NCI-H2029 treated with DMSO at 0.1 percent for 48 hours (cell line): Measurements from ENCODE around the gene DTYMK.
"Not testable (repeated sequence)": the region's sequence is repeated elsewhere in the genome, so short reads cannot be mapped to it uniquely, and the experiment has no call there.

ENCODE experiments used
- DNase-seq: peaks from one replicate; lab custom pipeline; 2025; lab: John Stamatoyannopoulos, UW

Gene DTYMK

DNA sequence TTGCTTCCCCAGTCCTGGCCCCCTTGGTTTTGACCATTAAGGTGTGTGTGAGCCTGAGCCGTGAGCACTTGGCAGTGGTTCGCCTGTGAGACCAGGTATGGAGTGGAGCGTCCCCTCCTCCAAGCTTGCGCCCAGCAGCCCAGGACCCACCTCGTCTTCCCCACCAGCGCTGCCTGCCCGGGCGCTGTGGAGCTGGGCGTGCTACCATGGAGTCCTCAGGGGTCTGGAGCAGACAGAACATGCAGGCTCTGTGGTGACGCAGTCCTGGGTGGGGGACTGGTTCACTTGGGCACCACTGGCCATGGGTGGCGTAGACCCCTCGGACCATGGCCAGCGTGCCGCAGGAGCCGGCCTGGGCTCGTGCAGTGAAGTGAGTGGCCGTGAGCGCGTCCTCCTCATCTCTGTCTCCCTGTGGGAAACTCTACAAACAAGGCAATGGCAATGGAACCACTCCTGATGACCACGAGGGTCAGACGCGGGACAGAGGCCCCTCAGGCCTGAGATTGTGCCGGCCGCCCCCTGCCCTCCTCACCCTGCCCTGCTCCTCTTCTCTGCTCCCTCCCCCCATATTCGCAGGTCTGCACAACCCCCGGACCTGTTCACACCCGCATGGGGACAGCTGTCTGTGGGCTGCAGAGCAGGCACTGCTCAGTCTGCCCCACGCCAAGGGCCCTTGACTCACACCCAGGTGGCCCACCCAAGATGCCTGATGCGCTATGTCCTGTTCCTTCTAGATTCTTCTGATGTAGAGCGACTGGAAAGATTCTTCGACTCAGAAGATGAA lies 15.0 kb downstream of the DTYMK start:
- no peak for DNase-seq

DNA sequence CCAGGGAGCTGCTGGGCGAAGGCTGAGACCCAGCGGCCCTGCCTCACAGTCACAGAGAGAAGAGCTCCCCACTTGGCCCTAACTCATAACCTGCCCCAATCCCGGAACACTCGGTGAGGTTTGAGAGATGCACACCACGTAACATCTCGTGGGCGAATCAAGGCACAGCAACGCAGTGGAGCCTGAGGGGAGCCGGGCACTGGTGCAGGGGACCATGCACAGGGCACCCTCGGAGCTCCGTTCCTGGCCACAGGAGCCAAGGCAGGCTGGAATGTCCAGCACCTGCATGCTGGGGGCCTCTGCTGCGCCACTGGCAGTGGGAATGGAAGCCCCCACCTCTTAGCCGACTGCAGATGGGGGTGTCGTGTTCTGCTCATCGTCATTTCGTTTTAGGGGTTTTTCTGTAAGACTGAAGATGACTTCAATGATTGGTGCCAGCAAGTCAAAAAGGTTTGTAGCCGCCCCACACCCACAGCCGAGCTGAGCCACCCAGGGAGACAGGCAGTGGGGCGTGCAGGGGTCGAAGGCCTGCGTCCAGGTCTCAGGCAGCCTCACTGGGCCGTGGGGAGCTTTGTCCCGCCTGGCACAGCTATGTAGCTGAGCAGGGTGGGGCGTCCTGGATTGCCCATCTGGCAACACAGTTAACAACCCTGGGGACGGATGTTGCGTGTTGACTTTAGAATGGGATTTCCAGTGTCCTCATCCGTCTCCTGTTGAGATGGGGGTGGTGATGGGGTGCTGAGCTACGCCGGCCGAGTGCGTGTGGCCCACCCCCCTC lies 16.1 kb downstream of the DTYMK start:
- DNase-seq = no peak

DNA sequence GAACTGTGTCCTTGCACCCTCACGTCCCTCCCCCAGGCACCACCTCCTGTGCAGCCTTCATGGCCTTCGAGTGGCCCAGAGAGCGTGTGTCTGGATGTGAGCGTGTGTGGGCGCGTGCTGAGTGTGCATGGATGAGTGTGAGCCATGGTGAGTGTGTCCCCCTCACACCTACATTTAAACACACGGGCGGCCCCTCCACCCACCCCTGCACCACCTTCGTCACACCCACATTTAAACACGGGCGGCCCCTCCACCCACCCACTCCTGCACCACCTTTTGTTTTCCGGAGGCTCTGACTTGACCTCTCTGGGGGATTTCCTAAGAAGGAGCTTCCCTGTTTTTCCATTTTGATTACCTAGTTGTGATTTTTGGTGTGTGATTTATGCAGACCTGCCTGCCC lies 17.8 kb downstream of the DTYMK start:
- no peak for DNase-seq

DNA sequence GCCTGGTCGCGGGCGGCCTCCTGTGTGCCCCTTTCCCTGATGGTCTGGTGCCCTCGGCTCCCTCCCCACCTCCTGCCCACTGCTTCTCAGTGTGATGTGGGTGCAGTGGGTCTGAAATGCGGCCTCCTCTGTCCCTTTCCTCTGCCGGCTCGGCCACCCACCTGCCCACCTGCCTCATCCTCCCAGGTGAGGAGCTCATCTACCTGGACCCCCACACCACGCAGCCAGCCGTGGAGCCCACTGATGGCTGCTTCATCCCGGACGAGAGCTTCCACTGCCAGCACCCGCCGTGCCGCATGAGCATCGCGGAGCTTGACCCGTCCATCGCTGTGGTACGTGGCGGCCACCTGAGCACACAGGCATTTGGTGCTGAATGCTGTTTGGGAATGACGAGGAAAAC lies 18.3 kb downstream of the DTYMK start:
- DNase-seq = no peak

DNA sequence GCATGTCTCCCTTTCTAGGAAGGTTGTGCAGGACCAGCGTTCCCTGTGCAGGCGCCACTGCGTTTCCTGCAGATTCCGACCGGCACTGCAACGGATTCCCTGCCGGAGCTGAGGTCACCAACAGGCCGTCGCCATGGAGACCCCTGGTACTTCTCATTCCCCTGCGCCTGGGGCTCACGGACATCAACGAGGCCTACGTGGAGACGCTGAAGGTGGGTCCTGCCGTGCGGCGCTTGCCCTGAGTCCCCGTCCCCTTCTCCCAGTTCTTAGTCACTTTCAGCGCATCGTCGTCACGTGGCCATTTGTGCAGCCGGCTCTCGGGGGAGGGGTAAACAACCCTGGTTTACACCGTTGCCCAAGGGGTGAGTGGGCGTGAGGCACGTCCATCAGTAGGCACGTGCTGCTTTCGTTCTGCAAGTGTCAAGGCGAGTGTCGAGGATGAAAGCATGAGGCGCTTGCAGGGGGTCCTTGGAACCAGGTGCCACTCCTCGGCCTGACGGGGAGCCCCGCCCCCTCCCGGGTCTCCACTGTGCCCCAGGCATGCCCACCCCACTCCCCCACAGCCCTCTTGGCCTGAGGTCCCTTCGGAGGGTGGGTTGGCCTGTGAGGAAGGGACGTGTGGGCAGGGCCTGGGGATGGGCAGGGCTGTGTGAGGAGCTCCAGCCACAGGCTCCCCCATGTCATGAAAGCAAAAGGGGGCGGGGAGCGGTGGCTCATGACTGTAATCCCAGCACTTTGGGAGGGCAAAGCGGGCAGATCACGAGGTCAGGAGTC lies 19.8 kb downstream of the DTYMK start:
- no peak for DNase-seq

DNA sequence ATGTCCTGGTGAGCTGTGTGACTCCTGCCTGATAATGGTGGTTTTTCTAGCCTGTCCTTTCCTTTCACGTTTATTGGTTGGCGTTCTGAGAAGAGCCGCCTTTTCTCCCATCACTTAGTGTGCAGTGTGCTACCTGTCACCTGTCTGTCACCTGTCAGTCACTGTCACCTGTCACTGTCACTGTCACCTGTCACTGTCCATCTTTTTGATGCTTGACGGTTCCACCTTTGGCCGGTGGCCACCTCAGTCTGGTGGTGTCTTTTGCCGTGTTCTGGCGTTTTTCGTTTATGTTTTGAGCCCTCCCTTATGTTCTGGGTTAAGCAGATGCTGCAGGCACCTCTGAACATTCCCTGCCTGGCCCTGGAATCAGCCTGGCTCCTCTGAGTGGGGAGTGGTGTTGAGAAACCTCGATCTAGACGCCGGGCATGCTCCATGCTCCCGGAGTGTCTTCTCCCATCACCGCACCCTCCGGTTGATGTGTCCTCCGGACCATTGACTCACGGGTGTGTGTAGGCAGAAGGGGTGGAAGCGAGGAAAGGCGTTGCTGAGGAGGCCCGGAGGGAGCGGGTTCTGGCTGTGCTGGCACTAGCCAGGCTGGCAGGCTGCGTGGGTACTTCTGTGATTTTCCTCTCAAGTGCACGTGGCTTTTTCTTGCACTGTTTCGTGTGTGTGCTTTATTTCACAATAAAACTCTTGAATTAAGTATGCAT lies 20.7 kb downstream of the DTYMK start:
- DNase-seq = no peak

DNA sequence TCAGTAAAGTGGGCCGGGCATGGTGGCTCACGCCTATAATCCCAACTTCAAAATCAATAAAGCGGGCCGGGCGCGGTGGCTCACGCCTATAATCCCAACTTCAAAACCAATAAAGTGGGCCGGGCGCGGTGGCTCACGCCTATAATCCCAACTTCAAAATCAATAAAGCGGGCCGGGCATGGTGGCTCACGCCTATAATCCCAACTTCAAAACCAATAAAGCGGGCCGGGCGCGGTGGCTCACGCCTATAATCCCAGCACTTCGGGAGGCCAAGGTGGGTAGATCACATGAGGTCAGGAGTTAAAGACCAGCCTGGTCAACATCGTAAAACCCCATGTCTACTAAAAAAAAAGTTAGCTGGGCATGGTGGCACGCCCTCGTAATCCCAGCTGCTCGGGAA lies 23.9 kb downstream of the DTYMK start:
- DNase-seq = not testable (repeated sequence)

DNA sequence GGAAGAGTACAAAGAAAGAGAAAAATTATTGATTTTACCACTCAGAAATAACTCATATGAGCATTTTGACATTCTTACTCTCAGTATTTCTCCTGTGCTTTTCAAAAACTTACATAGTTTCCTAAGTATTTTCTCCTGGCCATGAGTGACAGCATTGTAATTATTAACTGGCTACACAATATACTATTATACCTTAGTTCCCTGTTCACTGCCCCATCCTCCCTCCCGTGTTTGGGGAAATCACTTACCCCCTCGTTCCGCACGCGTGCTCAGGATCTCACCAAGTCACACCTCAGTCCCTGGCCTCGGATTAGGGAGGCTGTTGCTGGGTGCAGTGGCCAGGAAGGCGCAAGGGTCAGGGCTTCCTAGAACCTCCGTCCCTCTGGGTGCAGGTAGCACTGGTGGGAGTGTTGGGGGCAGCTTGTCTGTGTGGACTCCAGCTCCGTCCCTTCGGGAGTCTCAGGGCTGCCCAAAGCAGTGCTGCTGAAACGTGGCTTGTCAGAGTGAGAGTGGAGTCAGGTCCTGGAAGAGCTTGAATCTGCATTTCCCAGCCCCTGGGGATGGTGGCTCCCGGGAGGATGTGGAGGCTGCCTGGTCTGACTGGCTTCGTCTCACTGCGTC lies 25.9 kb downstream of the DTYMK start:
- DNase-seq = no peak

DNA sequence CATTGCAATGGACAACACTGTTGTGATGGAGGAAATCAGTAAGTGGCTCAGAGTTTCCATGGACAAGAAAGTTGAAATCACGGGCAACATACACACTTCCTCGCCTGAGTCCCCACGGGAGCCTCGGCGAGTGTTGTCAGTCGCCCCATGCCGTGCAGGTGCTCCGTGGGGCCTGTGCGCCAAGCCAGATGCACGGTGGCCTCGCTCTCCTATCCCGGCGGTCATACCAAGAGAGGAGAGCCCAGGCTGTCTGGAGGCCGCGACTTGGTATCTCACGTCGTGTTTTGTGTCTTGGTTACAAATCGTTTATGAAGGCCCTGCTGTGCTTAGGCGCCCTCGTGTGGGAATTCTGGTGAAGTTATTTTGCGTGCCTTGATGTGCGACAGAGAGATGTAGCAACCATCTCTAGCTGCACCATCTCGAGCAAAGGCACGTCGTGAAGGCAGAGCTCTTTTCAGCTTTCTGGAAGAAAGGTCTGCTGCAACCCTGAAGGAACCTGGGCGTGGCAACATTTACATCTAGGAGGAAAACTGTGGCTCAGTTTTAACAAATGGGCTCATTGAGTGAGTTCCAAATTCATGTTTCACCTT lies 27.4 kb downstream of the DTYMK start:
- DNase-seq = peak; percentile 4

DNA sequence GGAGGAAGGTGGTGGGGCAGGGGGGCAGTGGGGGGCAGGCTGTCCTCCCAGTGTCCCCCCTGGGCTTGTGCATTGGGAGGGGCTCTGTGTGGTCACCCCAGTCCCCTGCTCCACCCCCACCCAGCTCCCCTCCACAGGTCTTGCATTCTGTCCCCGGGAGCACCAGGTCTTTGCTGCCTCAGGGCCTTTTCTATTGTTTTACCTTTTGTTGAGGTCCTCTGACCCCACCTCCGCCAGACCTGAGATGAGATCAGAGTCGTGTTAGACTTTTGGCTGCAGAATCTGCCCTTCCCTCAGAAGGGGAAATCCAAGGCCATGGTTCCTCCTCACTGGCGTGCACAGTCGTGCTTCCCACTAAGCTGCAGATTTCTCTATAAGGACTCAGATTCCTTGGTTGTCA lies 28.3 kb downstream of the DTYMK start:
- DNase-seq = no peak

DNA sequence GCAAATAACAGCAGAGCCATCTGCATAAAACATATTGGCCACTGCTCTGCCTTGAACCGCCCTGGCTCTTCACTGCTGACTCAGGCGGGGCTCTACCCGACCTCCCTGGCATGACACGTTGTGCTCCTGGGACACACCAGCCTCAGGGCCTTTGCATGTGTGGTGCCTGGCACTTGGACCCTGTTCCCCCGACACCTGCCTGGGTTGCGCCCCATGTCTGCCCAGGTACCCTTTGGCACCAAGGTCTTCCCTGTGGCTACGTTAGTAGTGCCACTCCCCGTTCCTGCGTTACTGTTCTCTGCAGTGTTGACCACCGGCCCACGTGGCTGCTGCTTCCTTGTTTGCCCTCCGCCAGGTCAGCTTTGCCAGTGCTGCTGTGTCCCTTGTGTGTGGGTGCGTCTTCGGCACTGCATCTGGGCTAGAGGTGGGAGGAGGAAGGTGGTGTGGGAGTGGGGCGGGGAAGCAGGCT lies 28.8 kb downstream of the DTYMK start:
- DNase-seq = no peak

DNA sequence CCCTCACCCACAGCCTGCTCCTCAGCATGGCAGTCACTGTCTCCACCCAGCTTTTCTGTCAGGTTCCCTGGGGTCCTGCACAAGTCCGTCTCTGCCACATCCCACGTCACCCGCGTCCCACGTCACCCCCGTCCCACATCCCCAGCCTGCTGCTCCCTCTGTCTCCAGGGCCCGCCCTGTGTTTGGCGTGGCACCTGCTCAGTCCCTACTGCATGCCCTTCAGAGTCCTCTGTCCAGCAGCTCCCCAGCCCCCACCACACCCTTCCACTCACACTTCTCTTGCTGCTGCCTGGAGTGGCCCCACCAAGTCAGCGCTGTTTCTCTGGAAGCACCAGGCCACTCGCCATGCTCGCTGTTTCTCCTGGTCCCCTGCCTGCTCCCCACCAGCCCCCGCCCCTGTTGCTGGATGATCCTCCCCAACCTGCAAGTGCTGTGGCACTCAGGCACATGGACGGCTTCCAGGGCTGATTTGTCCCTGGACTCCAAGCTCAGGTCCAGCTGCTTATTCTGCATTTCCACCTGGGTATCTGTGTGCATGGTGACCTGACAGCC lies 30.3 kb downstream of the DTYMK start:
- no peak for DNase-seq

DNA sequence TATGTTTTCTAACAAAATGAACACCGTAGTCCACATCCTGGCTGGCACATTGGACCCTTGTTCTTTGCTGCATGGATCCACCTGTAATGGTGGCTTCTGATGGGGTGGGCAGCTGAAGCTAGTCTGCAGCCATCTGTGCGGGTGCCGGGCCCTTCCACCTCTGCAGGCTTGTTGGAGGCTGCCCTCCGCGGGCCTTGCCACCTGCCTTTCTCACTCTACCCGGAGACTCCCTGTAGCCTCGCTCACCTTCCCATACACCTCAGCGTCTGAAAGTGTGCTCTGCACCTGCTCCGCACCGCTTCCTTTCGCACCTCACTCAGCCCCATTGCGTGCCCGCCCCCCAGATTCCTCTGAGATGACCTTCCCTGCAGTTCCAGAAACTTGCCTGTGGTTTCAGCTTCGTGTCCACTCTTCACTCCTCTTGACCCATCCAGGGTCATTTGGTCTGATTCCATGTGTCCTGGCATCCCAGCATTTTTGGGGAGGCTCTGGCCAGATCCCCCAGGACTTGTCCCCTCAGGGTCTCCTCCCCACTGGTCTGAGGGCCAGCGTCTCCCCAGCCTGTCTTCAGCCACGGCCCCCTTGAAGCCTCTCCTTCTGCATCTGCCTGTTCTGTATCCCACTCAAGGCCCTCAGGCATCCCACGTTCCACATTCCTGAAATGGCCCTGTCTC lies 31.0 kb downstream of the DTYMK start:
- DNase-seq = no peak

DNA sequence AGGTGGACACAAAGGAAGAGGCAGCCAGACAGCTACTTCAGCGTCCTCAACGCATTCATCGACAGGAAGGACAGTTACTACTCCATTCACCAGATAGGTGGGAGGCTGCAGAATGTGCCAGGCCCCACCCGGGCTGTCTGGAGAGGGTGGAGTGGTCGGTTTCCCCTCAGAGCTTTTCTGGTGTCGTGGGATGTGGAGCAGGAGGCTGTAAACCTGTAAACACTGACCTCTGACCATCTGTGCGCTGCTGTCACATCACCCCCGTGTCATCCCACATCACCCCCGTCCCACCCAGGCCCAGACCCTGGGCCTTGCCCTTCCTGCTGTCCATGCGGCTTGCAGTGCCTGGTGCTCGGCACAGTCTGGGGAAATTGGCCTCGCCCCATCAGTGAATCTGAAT lies 32.1 kb downstream of the DTYMK start:
- DNase-seq = no peak

DNA sequence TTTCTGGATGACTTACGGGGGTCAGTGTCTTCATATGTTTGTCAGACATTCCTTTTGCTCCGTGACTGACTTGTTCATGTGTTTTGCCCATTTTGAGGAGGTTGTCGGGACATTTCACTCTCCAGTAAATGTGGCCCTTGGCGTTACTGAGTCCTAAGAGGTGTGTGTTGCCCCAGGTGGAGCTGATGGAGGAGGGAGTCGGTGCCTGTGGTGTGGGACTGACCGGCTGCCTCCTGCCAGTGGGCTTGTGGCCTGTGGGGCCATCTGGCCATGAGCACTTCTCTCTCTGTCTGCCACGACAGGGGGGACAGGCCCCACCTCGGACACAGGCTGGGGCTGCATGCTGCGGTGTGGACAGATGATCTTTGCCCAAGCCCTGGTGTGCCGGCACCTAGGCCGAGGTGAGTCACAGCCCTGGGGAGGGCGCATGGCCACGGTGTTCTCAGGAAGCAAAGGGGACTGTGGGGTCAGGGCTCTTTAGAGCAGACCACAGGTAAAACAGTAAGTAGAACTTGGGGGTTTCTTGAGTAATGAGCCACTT lies 33.3 kb downstream of the DTYMK start:
- no peak for DNase-seq

DNA sequence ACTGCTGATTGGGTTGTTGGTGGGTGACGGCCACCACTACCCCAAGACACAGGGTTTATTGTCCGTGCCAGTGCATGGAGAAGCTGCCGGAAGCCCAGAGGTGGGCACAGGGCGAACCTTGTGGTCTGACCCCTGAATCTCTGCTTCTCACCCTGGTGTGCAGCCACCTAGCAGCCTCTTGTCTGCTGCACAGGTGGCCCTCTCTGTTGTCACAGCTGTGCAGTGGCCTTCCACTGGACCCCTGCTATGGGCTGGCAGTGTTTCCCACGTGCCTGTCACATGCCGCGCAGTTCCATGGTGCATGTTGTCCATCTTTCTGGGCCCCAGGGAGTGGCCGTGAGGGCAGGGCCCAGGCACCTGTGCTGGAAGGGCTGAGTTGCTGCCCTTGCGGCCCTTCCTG lies 33.9 kb downstream of the DTYMK start:
- no peak for DNase-seq

DNA sequence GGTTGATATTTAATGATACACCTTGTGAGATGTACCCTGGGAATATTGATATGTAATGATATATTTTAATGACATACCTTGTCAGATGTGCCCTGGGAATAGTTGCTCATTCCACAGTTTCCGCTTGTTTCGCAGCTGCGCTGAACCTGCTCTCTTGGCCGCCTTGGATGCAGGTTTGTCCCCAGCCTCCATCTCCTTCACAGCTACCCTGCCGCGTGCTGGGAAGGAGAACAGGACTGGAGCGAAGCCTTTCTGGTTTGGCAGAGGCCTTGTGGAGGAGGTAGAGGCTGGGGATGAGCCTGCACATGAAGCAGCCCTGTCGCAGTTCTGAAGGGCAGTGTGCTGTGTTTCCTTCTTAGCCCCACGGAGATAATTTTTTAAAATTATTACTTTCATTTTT lies 34.5 kb downstream of the DTYMK start:
- DNase-seq = no peak

DNA sequence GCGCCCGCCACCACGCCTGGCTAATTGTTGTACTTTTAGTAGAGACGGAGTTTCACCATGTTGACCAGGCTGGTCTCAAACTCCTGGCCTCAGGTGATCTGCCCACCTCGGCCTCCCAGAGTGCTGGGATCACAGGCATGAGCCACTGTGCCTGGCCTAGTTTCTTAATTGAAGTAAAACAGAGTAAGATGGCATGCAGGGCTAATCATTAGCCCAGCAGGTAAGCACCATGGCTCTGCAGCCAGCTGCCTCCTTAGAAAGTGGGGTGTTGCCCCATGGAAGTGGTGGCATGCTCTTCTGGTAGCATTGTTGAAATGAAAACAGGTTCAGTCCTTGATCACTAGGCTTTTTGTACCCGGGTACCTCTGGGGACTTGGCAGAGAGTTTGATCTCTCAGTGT lies 36.7 kb downstream of the DTYMK start:
- no peak for DNase-seq

DNA sequence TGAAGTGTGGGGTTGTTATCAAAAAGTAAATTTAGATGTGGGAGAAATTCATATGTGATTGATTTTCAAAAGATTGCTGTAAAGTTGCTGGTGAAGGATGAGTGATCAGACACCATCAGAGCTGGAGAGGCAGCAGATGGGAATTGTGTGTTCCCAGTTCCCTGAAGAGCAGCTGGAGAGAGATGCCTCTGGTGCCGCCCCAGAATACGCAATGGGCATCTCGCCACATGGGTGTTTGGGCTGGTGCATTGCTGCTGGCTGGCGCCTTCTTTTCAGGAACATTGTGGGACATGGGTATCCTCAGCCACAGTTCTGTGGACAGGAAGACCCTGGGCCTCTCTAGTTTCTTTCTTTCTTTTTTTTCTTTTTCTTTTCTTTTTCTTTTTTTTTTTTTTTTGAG lies 37.2 kb downstream of the DTYMK start:
- DNase-seq = no peak

DNA sequence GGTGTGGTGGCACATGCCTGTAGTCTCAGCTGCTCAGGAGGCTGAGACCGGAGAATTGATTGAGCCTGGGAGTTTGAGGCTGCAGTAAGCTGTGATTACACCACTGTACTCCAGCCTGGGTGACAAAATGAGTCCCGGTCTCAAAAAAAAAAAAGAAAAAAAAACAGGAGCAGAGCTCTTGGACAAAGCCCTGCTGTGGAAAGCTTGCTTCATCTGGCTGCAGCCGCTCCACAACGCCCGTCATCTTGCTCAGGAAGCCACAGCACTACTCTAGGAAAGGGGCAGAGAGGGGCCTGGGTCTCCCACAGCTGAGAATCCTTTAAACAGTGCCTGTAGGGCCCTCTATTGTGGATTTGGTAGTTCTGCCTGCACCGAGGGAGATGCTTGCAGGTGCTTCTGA lies 38.2 kb downstream of the DTYMK start:
- DNase-seq = no peak
